ENCODE data around the gene TTC7B. TPM values are rescaled to one million over a fixed set of nuclear protein-coding genes. Genes with fewer than 3 reads are reported as not detected.
A peak's percentile ranks its signal among the peaks of the same experiment; 100 is the strongest.

Gene TTC7B
- total RNA-seq, 1 donor: 24.9 TPM

DNA sequence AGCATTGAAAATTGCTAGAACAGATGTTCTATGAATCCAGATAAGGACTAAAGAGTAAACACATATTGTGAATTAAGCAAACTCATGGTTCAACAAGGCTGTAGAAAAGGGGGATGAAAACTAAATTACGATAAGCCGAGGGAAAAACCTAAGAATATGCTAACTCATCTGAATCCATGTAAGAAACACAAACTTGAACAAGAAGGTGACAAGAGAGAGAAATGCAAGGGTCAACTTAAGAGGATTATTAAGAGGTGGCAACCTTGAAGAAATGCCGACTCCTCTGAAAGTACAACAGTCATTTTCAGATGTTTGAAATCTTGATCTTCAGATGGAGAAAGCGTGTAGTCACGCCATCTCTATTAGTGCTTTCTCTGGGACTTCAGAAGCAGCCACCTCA is 128.6 kb downstream of the TTC7B start:
- TF ChIP-seq, protein P1, sequence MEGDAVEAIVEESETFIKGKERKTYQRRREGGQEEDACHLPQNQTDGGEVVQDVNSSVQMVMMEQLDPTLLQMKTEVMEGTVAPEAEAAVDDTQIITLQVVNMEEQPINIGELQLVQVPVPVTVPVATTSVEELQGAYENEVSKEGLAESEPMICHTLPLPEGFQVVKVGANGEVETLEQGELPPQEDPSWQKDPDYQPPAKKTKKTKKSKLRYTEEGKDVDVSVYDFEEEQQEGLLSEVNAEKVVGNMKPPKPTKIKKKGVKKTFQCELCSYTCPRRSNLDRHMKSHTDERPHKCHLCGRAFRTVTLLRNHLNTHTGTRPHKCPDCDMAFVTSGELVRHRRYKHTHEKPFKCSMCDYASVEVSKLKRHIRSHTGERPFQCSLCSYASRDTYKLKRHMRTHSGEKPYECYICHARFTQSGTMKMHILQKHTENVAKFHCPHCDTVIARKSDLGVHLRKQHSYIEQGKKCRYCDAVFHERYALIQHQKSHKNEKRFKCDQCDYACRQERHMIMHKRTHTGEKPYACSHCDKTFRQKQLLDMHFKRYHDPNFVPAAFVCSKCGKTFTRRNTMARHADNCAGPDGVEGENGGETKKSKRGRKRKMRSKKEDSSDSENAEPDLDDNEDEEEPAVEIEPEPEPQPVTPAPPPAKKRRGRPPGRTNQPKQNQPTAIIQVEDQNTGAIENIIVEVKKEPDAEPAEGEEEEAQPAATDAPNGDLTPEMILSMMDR (IDR thresholded peaks at IDR 0.05; ENCODE audit: insufficient read depth, low read length): no peak
- H3K4me3 ChIP-seq (ENCODE audit: low read depth, low read length): no peak overlapping the region
- no peak for DNase-seq (ENCODE audit: low read depth)

DNA sequence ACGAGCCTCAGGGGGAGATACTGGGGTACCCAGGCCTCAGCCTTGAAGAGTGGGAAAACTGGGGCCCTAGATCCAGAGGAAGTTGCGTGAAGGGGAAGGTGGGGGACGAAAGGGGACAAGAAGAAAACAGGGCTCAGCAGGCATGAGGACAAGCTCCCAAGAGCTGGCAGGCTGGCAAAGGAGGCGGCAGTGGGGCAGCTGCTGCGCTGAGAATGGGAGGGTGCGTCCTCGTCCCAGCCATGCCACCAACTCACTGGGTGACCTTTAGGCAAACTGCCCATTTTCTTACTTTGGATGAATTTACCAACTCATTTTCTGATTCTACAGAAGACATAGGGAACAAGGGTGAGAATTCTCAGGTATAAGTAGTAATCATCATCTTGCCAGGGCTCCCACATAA is 133.6 kb downstream of the TTC7B start:
- TF ChIP-seq, protein P1 (IDR thresholded peaks at IDR 0.05; ENCODE audit: insufficient read depth, low read length): no peak
- no peak for DNase-seq (ENCODE audit: low read depth)
- no peak overlapping the region for H3K4me3 ChIP-seq (ENCODE audit: low read depth, low read length)

- TF ChIP-seq, protein P1 (IDR thresholded peaks at IDR 0.05; ENCODE audit: insufficient read depth, low read length): no peak
- DNase-seq (ENCODE audit: low read depth): no peak
These were observed 134.3 kb downstream of the TTC7B start for GRCh38 chr14:90681929-90682328.

DNA sequence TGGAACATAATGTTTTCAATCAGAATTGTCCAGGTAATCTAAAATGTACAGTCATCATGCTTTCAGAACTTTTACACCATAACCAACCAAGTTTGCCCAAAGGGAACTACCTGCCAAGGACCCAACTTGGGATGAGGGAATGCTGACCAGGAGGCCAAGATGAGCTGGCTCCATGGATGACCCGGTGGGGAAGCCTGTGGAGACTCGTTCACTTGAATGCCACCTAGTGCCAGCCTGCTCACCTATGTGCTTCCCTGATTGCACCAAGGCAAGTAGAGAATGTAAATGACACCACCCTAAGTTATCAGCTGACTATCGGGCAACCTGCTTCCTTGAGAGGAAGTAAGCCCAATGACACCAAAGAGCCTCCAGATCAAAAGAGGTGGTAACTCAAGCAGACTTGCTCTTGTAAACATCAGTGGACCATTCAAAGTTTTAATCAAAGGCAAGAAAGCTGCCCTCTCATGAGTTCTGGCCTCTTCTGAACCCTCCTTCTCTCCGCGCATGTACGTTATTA is 137.3 kb downstream of the TTC7B start:
- TF ChIP-seq, protein P1 (IDR thresholded peaks at IDR 0.05; ENCODE audit: insufficient read depth, low read length): no peak
- no peak for DNase-seq (ENCODE audit: low read depth)

More at GRCh38 chr14:90681929-90682328, 134.3 kb downstream of the TTC7B start:
- H3K4me3 ChIP-seq (ENCODE audit: low read depth, low read length): no peak overlapping the region

DNA sequence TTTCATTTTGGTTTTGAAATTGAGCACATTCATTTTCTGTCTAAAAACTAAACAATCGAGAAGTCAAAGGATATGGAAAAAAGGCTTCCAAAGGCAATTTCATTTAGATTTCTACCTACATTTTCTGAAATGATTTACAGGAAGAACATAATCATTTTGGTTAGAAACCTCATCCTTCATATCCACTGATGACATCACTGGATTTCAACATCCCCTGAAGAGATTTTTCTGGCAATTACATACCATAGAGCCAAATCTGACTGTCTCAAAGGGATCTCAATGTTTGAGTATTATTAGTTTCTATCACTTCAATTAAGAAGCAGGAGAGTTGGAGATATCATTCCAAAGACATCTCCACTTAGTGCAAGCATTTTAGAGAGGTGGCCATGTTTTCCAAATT is 137.8 kb downstream of the TTC7B start:
- TF ChIP-seq, protein P1 (IDR thresholded peaks at IDR 0.05; ENCODE audit: insufficient read depth, low read length): no peak
- DNase-seq (ENCODE audit: low read depth): peak; percentile 69
- H3K4me3 ChIP-seq (ENCODE audit: low read depth, low read length): no peak overlapping the region

More for the DNA sequence above, 137.3 kb downstream of the TTC7B start:
- no peak overlapping the region for H3K4me3 ChIP-seq (ENCODE audit: low read depth, low read length)

- peak overlapping the region; percentile 15 for H3K4me3 ChIP-seq (ENCODE audit: low read depth, low read length)
- DNase-seq (ENCODE audit: low read depth): peak; percentile 84
- TF ChIP-seq, protein P1 (IDR thresholded peaks at IDR 0.05; ENCODE audit: insufficient read depth, low read length): no peak
These were observed 138.7 kb downstream of the TTC7B start for GRCh38 chr14:90677484-90678050.

DNA sequence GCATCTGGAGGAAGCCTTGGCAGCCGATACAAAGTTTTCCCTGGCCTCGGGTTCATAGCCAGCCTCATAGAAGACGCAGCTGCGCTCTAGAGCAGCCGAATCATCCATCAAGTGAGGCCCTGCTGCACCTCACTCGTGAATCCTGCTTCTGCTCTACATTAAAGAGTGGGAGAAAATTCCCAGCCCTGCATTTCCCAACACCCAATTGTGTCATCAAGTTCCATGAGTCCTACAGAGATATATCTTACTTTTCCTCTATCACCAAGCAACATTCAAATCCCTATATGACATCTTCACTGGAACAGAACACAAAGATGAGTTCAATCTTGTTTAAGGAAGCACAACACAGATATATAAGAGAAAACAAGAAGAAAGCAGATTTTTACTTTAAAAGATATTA is 139.3 kb downstream of the TTC7B start:
- TF ChIP-seq, protein P1 (IDR thresholded peaks at IDR 0.05; ENCODE audit: insufficient read depth, low read length): no peak
- no peak overlapping the region for H3K4me3 ChIP-seq (ENCODE audit: low read depth, low read length)
- peak; percentile 69 for DNase-seq (ENCODE audit: low read depth)
